ENCODE data around the gene MRPL47.

GRCh38 chr3:179542375-179542774 lies 62.1 kb downstream of the MRPL47 start:
- no peak for TF ChIP-seq EP300 (IDR thresholded peaks at IDR 0.05)
- TF ChIP-seq CTCF (IDR thresholded peaks at IDR 0.05) = no peak
